WTC11 (cell line): ENCODE data around the gene TACC2. TPM values are rescaled to one million over a fixed set of nuclear protein-coding genes. Genes with fewer than 3 reads are reported as not detected.
A peak's percentile ranks its signal among the peaks of the same experiment; 100 is the strongest.

Source experiments
- AFF4 ChIP-seq: sonication (generic); formaldehyde crosslinking; IDR thresholded peaks from 2 replicates; pipeline ENCODE4 v1.8.1; 2023; ENCODE audit warnings: mild to moderate bottlenecking, missing genetic modification reagents, borderline replicate concordance
- AR ChIP-seq: fragments of 250-450 bp; sonication (Bioruptor Pico); IDR thresholded peaks from 2 replicates; pipeline ENCODE4 v1.9.0; 2021; ENCODE audit warnings: mild to moderate bottlenecking
- ATF3 ChIP-seq: sonication (generic); formaldehyde crosslinking; conservative IDR thresholded peaks from 2 replicates; pipeline ENCODE4 v1.8.1; 2022; ENCODE audit warnings: mild to moderate bottlenecking, missing genetic modification reagents
- E2F1 ChIP-seq: sonication (generic); formaldehyde crosslinking; IDR thresholded peaks from 2 replicates; pipeline ENCODE4 v1.8.0; 2022; ENCODE audit warnings: mild to moderate bottlenecking, missing genetic modification reagents
- EMX1 ChIP-seq: fragments of 250-450 bp; sonication (Bioruptor Pico); IDR thresholded peaks from 2 replicates; pipeline ENCODE4 v1.8.0; 2021; ENCODE audit warnings: mild to moderate bottlenecking
- ESRRA ChIP-seq: sonication (generic); formaldehyde crosslinking; IDR thresholded peaks from 2 replicates; pipeline ENCODE4 v1.8.1; 2022; ENCODE audit warnings: mild to moderate bottlenecking, missing genetic modification reagents, borderline replicate concordance
- ETV6 ChIP-seq: sonication (generic); formaldehyde crosslinking; IDR thresholded peaks from 2 replicates; pipeline ENCODE4 v1.8.1; 2022; ENCODE audit warnings: mild to moderate bottlenecking, missing genetic modification reagents
- FOXJ3 ChIP-seq: sonication (generic); formaldehyde crosslinking; IDR thresholded peaks from 2 replicates; pipeline ENCODE4 v1.9.0; 2021; ENCODE audit warnings: missing genetic modification reagents, mild to moderate bottlenecking, borderline replicate concordance
- GABPB1 ChIP-seq: sonication (generic); formaldehyde crosslinking; IDR thresholded peaks from 2 replicates; pipeline ENCODE4 v1.8.1; 2023; ENCODE audit warnings: mild to moderate bottlenecking, missing genetic modification reagents
- GTF2I ChIP-seq: fragments of 250-450 bp; sonication (Bioruptor Pico); conservative IDR thresholded peaks from 2 replicates; pipeline ENCODE4 v1.4.0; 2021; ENCODE audit warnings: mild to moderate bottlenecking
- KAT7 ChIP-seq: sonication (generic); formaldehyde crosslinking; IDR thresholded peaks from 2 replicates; pipeline ENCODE4 v1.8.1; 2023; ENCODE audit warnings: missing genetic modification reagents, mild to moderate bottlenecking, borderline replicate concordance
- MXD4 ChIP-seq: fragments of 250-450 bp; sonication (Bioruptor Pico); IDR thresholded peaks from 2 replicates; pipeline ENCODE4 v1.8.0; 2021; ENCODE audit warnings: mild to moderate bottlenecking, moderate library complexity, borderline replicate concordance
- NFATC4 ChIP-seq: fragments of 250-450 bp; sonication (Bioruptor Pico); IDR thresholded peaks from 2 replicates; pipeline ENCODE4 v1.9.0; 2021; ENCODE audit warnings: mild to moderate bottlenecking
- NR1H2 ChIP-seq: sonication (generic); formaldehyde crosslinking; IDR thresholded peaks from 2 replicates; pipeline ENCODE4 v1.9.0; 2021; ENCODE audit warnings: mild to moderate bottlenecking, moderate library complexity, missing genetic modification reagents
- PREB ChIP-seq: sonication (generic); formaldehyde crosslinking; IDR thresholded peaks from 2 replicates; pipeline ENCODE4 v1.8.1; 2022; ENCODE audit warnings: mild to moderate bottlenecking, missing genetic modification reagents, moderate library complexity, borderline replicate concordance
- RELA ChIP-seq: sonication (generic); formaldehyde crosslinking; IDR thresholded peaks from 2 replicates; pipeline ENCODE4 v1.8.1; 2022; ENCODE audit warnings: missing genetic modification reagents, mild to moderate bottlenecking, borderline replicate concordance
- TEAD1 ChIP-seq: sonication (generic); formaldehyde crosslinking; IDR thresholded peaks from 2 replicates; pipeline ENCODE4 v1.8.0; 2022; ENCODE audit warnings: mild to moderate bottlenecking, missing genetic modification reagents
- ZBTB21 ChIP-seq: sonication (generic); formaldehyde crosslinking; IDR thresholded peaks from 2 replicates; pipeline ENCODE4 v1.8.1; 2023; ENCODE audit warnings: mild to moderate bottlenecking, missing genetic modification reagents, borderline replicate concordance
- ZNF121 ChIP-seq: sonication (generic); formaldehyde crosslinking; IDR thresholded peaks from 2 replicates; pipeline ENCODE4 v1.8.0; 2023; ENCODE audit warnings: missing genetic modification reagents
- ZNF263 ChIP-seq: sonication (generic); formaldehyde crosslinking; IDR thresholded peaks from 2 replicates; pipeline ENCODE4 v1.8.1; 2022; ENCODE audit warnings: low read depth, mild to moderate bottlenecking, moderate library complexity, missing genetic modification reagents
- ZNF423 ChIP-seq: fragments of 250-450 bp; sonication (Bioruptor Pico); IDR thresholded peaks from 2 replicates; pipeline ENCODE4 v2.1.2; 2022; ENCODE audit warnings: mild to moderate bottlenecking, moderate library complexity
- ZNF512 ChIP-seq: sonication (generic); formaldehyde crosslinking; IDR thresholded peaks from 2 replicates; pipeline ENCODE4 v1.8.1; 2022; ENCODE audit warnings: missing genetic modification reagents, borderline replicate concordance
- total RNA-seq: library from RNA; stranded (reverse); gene quantifications from 3 replicates; pipeline ENCODE4 v1.2.3, GENCODE V29; 2021

The TACC2 gene
- total RNA-seq, 1 experiment from 2014 or later = 28.9 TPM

GRCh38 chr10:121974535-121975294, 14.2 kb upstream of the TACC2 start, which contains the start of gene NSMCE4A (continued):
- TF ChIP-seq ZNF121 = no peak
- no peak for TF ChIP-seq ZNF512 (CRISPR knock-in tag)
- TF ChIP-seq TEAD1 (CRISPR knock-in tag) = no peak; the same call in 1 of the 2 replicates
- TF ChIP-seq ZNF423 (CRISPR knock-in tag) = no peak
- no peak for TF ChIP-seq ATF3
- TF ChIP-seq ZNF263 (CRISPR knock-in tag) = no peak
- no peak for TF ChIP-seq AR (CRISPR knock-in tag)
- TF ChIP-seq NFATC4 (CRISPR knock-in tag) = no peak
- no peak for TF ChIP-seq MXD4 (CRISPR knock-in tag)
- TF ChIP-seq GABPB1 (CRISPR knock-in tag) = peak; percentile 66
- no peak for TF ChIP-seq AFF4
- TF ChIP-seq GTF2I (CRISPR knock-in tag) = no peak
- 0 out of 2 replicates have a peak, but pooled peaks have one; percentile 76 for TF ChIP-seq KAT7 (CRISPR knock-in tag)
- 0 out of 2 replicates have a peak, but pooled peaks have one; percentile 33 for TF ChIP-seq PREB
- peak; percentile 56 for TF ChIP-seq ETV6
- no peak for TF ChIP-seq ESRRA (CRISPR knock-in tag)
- 0 out of 2 replicates have a peak, but pooled peaks have one; percentile 26 for TF ChIP-seq E2F1
- 0 out of 2 replicates have a peak, but pooled peaks have one; percentile 35 for TF ChIP-seq EMX1 (CRISPR knock-in tag)
- TF ChIP-seq ZBTB21 (CRISPR knock-in tag) = no peak
- 0 out of 2 replicates have a peak, but pooled peaks have one; percentile 49 for TF ChIP-seq NR1H2 (CRISPR knock-in tag)
- TF ChIP-seq FOXJ3 = no peak
- no peak; the same call in none of the 2 replicates for TF ChIP-seq RELA
